GM19463 (cell line): Measurements from ENCODE around the gene TBL1X.
"Not testable (repeated sequence)": the region's sequence is repeated elsewhere in the genome, so short reads cannot be mapped to it uniquely, and the experiment has no call there.

Experiments
- ATAC-seq: cut with Tn5 transposase; IDR thresholded peaks from one replicate; pipeline ENCODE4 v1.9.1; 2021; ENCODE audit warnings: mild to moderate bottlenecking, moderate library complexity; ENCODE audit not compliant: unreplicated experiment

Gene TBL1X

GRCh38 chrX:9745417-9746115 is 280.7 kb downstream of the TBL1X start:
- ATAC-seq = no peak

- ATAC-seq = no peak
These were observed 281.5 kb downstream of the TBL1X start for GRCh38 chrX:9746148-9746888.

GRCh38 chrX:9747644-9748043 is 282.8 kb downstream of the TBL1X start:
- ATAC-seq = no peak

- ATAC-seq = no peak
These were observed 284.4 kb downstream of the TBL1X start for GRCh38 chrX:9749146-9749692.

GRCh38 chrX:9757366-9757765 is 292.5 kb downstream of the TBL1X start:
- ATAC-seq = no peak

GRCh38 chrX:9758021-9758638 is 293.3 kb downstream of the TBL1X start:
- ATAC-seq = no peak

GRCh38 chrX:9759337-9759736 is 294.5 kb downstream of the TBL1X start:
- ATAC-seq = no peak

- ATAC-seq = no peak
These were observed 300.3 kb downstream of the TBL1X start for GRCh38 chrX:9765072-9765736.

GRCh38 chrX:9765737-9766097 is 300.9 kb downstream of the TBL1X start, which contains the start of gene GPR143:
Gene GPR143, minus strand, starts transcription at chrX:9765847. Its CDS starts 30 bp downstream, at chrX:9765817.
- no peak for ATAC-seq

GRCh38 chrX:9767375-9767774 is 302.5 kb downstream of the TBL1X start:
- no peak for ATAC-seq

GRCh38 chrX:9768321-9768839 is 303.5 kb downstream of the TBL1X start:
- ATAC-seq = not testable (repeated sequence)

GRCh38 chrX:9770319-9770718 is 305.5 kb downstream of the TBL1X start:
- no peak for ATAC-seq

- no peak for ATAC-seq
These were observed 308.1 kb downstream of the TBL1X start for GRCh38 chrX:9772943-9773342.

- no peak for ATAC-seq
These were observed 311.1 kb downstream of the TBL1X start for GRCh38 chrX:9775930-9776329.

GRCh38 chrX:9781941-9782340 is 317.1 kb downstream of the TBL1X start:
- no peak for ATAC-seq

- no peak for ATAC-seq
These were observed 319.5 kb downstream of the TBL1X start for GRCh38 chrX:9784332-9784731.

GRCh38 chrX:9785254-9785943 is 320.5 kb downstream of the TBL1X start:
- ATAC-seq = no peak

GRCh38 chrX:9785944-9786797 is 321.3 kb downstream of the TBL1X start, which contains the start of gene SHROOM2:
Gene SHROOM2, plus strand, starts transcription at chrX:9786429. Its CDS starts 117 bp downstream, at chrX:9786546.
- no peak for ATAC-seq
